HepG2 (cell line): Measurements from ENCODE around the gene TTC38.

Experiments
- CTCF ChIP-seq: sonication (generic); formaldehyde crosslinking; IDR thresholded peaks from 2 replicates; pipeline ENCODE4 v1.5.0; 2020; ENCODE audit warnings: mild to moderate bottlenecking, missing genetic modification reagents, moderate library complexity
- DPF2 ChIP-seq: sonication (generic); formaldehyde crosslinking; IDR thresholded peaks from 2 replicates; pipeline ENCODE4 v1.4.0; 2020; ENCODE audit warnings: mild to moderate bottlenecking, low read depth, missing genetic modification reagents, borderline replicate concordance
- EP300 ChIP-seq, 3 experiments: sonication (generic) in 1 of 3; formaldehyde crosslinking in 1 of 3; IDR thresholded peaks; 2 replicates each; pipeline versions ENCODE4 v1.5.1 to v1.6.1; 2011 to 2020; ENCODE audit warnings: low read depth in 2 of 3, low read length in 2 of 3, borderline replicate concordance in 1 of 3, improper control_type of control experiment in 1 of 3, mild to moderate bottlenecking in 1 of 3, missing genetic modification reagents in 1 of 3, moderate library complexity in 1 of 3
- FOXO4 ChIP-seq: sonication (generic); formaldehyde crosslinking; conservative IDR thresholded peaks from 2 replicates; pipeline ENCODE4 v1.8.1; 2023; ENCODE audit warnings: missing genetic modification reagents
- MTA3 ChIP-seq: sonication (generic); formaldehyde crosslinking; IDR thresholded peaks from 2 replicates; pipeline ENCODE4 v1.4.0; 2020; ENCODE audit warnings: missing genetic modification reagents
- ZBTB26 ChIP-seq: IDR thresholded peaks from 2 replicates; pipeline ENCODE4 v1.6.1; 2016; ENCODE audit warnings: missing compliant biosample characterization, missing genetic modification reagents, borderline replicate concordance
- ZNF430 ChIP-seq: sonication (generic); formaldehyde crosslinking; IDR thresholded peaks from 2 replicates; pipeline ENCODE4 v1.9.0; 2021; ENCODE audit warnings: mild to moderate bottlenecking, missing genetic modification reagents
- ZNF547 ChIP-seq: sonication (generic); formaldehyde crosslinking; IDR thresholded peaks from 2 replicates; pipeline ENCODE4 v1.5.1; 2020; ENCODE audit warnings: mild to moderate bottlenecking, missing genetic modification reagents

- TF ChIP-seq CTCF (CRISPR knock-in tag) (no peak), ZNF430 (CRISPR knock-in tag) (no peak), DPF2 (CRISPR knock-in tag) (no peak), ZNF547 (no peak), FOXO4 (CRISPR knock-in tag) (no peak), EP300 (IDR thresholded peaks at IDR 0.05; ENCODE audit: low read depth in 2 of 2, low read length in 2 of 2) (no peak), EP300 (CRISPR knock-in tag; IDR thresholded peaks at IDR 0.05; ENCODE audit: borderline replicate concordance) (no peak), MTA3 (CRISPR knock-in tag) (no peak), ZBTB26 (CRISPR knock-in tag) (no peak)
Observed at GRCh38 chr22:46259374-46259773, 8.4 kb upstream of the TTC38 start.
